ENCODE data around the gene NKAIN2.
"Not testable (repeated sequence)": the region's sequence is repeated elsewhere in the genome, so short reads cannot be mapped to it uniquely, and the experiment has no call there.

NKAIN2 gene

GRCh38 chr6:124237911-124238310 is 434.2 kb downstream of the NKAIN2 start:
- no peak for DNase-seq

DNA sequence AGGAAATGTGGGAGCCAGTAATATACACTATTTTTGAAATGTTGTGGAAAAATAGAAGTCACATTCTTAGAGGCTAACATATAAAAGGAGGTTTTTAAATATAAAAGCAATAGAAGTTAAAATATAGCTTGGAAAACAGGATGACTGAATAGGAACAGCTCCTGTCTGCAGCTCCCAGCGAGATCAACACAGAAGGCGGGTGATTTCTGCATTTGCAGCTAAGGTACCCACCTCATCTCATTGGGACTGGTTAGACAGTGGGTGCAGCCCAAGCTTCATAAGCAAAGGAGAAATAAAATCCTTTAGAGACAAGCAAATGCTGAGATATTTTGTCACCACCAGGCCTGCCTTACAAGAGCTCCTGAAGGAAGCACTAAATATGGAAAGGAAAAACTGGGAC is 434.7 kb downstream of the NKAIN2 start:
- DNase-seq = not testable (repeated sequence)

GRCh38 chr6:124254941-124255685 is 451.4 kb downstream of the NKAIN2 start:
- DNase-seq = no peak

GRCh38 chr6:124260337-124260736 is 456.7 kb downstream of the NKAIN2 start:
- no peak for DNase-seq

DNA sequence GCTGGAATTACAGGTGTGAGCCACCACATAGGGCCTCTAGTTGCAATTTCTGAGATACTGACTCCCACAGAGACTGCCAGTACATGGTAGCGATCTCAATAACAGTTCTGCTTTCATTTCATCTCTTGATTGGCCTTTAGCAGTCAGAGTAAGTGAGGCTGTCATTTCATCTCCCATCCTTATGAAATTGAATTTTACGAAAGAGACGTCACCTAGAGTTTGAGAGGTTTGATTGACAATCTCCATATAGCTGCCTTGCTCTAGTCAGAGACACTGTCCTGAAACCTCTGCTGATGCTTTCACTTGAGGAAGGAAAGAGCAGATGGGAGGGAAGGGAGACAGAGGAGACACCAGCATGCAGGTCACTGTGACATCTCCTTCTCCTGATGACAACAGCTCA is 466.1 kb downstream of the NKAIN2 start:
- DNase-seq = no peak

DNA sequence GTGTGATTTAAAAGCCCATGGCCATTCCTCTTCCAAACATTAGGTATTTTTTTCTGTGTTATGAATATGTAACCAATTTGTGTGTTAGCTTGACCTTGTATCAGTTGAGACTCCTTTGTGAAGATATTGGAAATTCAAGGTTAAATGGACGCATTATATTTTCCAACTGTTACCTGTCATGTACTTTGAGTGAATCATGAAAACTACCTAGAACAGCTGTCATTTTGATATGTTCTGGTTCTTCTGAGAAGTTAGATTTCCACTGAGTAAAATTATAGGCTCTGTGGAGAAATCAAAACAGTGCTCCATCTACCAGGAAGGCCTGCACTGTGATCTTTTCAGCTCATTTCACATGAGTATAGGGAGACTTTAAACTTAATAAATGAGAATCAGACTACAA is 470.0 kb downstream of the NKAIN2 start:
- DNase-seq = no peak

DNA sequence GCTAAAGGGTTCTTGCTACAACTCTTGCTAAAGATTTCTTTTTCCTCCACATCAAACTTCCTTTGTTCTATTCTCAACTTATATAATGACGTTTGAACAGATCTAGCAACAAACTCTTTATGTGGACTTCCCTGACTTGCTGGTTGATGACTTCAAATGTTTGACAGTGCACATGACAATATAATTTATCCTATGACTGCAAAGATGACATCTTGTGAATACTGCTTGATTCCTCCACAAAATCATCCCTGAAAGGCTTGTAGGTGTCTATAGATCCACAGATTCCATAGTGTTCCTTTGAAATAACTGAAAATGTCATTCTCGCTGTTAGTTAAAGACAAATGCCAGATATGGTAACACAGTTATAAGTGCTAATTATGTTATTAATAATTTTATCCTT is 478.9 kb downstream of the NKAIN2 start:
- DNase-seq = no peak

GRCh38 chr6:124283486-124283885 is 479.8 kb downstream of the NKAIN2 start:
- DNase-seq = no peak

GRCh38 chr6:124285146-124285545 is 481.5 kb downstream of the NKAIN2 start:
- DNase-seq = no peak

DNA sequence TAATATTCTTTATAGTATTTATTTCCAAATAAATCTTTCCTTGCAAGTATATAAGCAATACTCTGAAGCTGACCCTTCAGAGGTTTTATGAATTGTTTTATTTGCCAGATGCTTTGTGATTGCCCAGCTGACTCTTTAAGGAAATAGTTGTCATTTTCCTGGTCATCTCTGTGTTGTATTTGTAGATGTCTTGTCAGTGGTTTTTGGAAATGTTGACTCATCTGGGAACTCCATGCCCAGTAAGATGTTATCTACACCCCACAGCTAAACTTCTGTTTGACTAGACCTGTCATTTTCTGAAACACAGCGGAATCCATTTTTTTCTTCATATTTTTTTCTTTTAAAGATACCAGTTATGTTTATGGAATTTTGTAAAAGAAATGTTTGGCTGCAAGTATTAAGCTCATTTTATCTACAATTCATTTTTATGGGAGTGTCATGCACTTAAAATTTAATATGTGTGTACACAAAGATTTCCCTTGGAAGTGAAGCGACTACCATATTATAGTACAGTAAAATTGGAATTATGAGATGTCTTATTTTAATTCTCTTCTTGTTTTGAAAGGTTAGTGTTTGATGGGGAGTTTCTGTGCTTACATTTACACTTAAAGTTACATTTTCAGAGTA is 491.0 kb downstream of the NKAIN2 start:
- DNase-seq = no peak

- no peak for DNase-seq
Measured at GRCh38 chr6:124297507-124297906, 493.8 kb downstream of the NKAIN2 start.

- DNase-seq = no peak
Measured at GRCh38 chr6:124298730-124299129, 495.1 kb downstream of the NKAIN2 start.

GRCh38 chr6:124300907-124301306 is 497.2 kb downstream of the NKAIN2 start:
- not testable (repeated sequence) for DNase-seq

DNA sequence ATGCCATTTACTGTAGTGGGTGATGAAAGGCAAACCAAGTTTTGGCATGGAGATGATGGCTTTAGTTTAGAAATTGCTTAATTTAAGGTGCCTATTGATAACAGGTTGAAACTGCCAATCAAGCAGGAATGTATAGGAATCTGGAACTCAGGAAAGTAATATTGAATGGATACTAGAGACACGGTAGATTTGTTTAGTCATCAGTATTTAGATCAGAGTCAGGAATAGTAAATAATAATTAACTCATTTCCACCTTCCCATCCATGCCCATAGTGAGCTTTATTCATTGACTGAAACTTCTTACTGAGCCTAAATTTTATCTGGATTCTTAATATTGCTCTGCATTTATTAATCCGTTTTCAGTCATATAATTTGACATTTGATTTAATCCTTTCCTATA is 500.3 kb downstream of the NKAIN2 start:
- DNase-seq = no peak

DNA sequence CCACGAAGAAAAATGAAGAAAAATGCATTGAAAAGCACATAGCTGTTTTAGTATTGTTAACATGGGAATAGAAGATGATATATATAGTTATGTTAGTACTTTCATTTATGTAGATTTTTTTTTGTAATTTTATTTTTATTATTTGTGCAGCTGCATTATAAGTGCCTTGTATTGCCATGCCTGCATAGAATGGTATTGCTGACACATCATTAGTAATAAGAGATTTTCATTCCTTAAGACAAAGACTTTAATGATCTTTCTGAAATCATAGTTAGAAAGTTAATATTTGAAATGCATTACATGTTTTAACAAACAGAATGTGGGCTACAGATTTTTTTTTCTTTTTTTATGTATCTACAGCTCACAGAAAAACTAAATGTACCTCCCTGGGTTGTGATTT is 506.5 kb downstream of the NKAIN2 start:
- no peak for DNase-seq

- DNase-seq = no peak
Measured at GRCh38 chr6:124319410-124319809, 515.7 kb downstream of the NKAIN2 start.

DNA sequence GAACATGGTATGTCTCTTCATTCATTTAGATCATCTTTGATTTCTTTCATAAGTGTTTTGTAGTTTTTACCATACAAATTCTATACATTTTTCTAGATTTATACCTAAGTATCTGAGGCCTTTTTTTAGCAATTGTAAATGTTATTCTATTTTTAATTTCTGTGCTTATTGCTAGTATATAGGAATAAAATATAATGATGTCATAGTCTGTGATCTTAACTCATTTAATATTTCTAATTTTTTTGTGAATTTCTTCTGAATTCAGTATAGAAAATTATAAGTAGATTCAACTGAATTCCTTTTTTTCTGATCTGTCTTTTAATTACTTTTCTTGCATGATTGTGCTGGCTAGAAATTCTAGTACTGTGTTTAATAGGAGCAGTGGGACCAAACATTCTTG is 520.6 kb downstream of the NKAIN2 start:
- DNase-seq = no peak

DNA sequence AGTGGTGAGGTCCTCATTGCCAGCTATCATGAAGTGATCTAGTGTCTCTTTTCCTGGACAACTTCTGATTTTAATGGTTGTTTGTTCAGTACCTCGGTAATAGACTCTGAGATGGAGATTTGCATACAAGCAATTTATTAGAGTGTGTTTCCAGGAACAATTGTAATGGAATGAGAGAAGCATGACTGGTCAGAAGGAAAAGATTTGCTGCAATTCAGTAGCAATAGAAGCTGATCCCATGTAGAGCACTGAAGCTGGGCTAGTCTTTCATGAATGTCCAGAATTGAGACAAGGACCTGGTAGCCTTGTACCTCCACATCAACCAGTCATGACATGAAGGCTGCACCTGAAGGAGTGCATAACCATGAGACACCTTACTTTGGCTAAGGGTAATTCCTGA is 526.5 kb downstream of the NKAIN2 start:
- no peak for DNase-seq

DNA sequence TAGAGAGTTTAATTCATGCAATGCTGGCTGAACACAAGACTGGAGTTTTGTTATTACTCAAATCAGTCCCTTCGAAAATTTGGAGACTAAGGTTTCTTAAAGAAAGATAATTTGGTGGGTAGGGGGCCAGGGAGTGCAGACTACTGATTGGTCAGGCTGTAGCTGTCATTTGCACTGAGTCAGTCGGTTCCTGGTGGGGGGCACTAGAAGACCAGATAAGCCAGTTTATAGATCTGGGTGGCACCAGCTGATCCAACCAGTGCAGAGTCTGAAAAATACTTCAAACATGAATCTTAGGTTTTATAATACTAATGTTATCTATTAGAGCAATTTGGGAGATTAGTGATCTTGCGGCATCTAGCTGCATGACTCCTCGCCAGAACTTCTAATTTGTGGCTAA is 530.7 kb downstream of the NKAIN2 start:
- DNase-seq = no peak

- no peak for DNase-seq
Measured at GRCh38 chr6:124339610-124340334, 536.1 kb downstream of the NKAIN2 start.

DNA sequence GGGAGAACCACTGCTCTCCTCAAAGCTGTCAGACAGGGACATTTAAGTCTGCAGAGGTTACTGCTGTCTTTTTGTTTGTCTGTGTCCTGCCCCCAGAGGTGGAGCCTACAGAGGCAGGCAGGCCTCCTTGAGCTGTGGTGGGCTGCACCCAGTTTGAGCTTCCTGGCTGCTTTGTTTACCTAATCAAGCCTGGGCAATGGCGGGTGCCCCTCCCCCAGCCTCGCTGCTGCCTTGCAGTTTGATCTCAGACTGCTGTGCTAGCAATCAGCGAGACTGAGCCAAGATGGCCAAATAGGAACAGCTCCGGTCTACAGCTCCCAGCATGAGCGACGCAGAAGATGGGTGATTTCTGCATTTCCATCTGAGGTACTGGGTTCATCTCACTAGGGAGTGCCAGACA is 544.7 kb downstream of the NKAIN2 start:
- not testable (repeated sequence) for DNase-seq

DNA sequence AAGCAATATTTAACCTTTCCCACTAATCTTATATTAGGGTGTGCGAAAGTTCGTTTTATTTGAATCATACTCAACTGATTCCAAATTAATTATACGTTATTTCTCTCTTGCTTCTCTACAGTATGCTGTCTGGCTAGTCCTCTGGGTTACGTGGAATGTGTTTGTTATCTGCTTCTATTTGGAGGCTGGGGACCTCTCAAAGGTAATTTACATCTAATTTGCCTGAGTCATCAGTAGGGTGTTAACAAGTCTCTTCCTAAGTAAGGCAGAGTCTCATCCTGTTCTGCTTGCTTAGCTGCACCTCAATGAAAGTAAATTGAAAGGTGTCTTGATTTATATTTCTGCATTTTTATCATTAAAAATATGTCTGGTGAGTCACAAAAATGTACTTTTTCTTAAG is 551.5 kb downstream of the NKAIN2 start:
- no peak for DNase-seq

GRCh38 chr6:124356276-124356810 is 552.7 kb downstream of the NKAIN2 start:
- no peak for DNase-seq

DNA sequence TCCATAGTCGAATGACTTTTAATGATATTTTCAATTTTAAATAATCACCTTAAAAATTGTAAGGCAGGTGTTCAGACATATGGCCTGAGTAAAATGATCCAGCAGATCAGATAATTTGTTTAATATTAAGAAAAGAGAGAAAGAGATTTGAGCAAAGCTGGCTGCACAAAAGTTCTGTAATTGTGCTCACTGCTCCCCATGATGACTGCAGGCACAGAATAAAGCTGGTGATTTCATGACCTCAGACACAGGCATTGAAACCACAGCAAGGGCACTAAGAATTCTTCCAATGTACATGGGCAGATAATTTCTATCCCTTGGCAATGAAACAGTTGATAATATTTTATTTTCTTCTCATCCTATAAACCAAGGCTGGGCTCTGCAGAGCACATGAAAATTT is 553.1 kb downstream of the NKAIN2 start:
- DNase-seq = no peak

Data from CD4-positive, alpha-beta T cell treated with Interleukin-10 for 1 hour (primary cell).